Dermis blood vessel endothelial cell (primary cell): ENCODE measurements around the gene TMEM132A. TPM values are rescaled to one million over a fixed set of nuclear protein-coding genes. Genes with fewer than 3 reads are reported as not detected.
A peak's percentile ranks its signal among the peaks of the same experiment; 100 is the strongest.

ENCODE experiments used
- DNase-seq: peaks from one replicate; pipeline ENCODE4 v3.0.0; 2010
- total RNA-seq: library from RNA; depleted of rRNA; stranded (reverse); fragments of >200 nt; gene quantifications from 2 replicates; pipeline ENCODE4 v1.2.3, GENCODE V29; 2014

The TMEM132A gene
- total RNA-seq, 1 donor from 2014 or later, result 112 TPM

GRCh38 chr11:60923326-60923725, 934 bp upstream of the TMEM132A start:
- no peak for DNase-seq

- DNase-seq, result no peak
These were observed 505 bp upstream of the TMEM132A start for GRCh38 chr11:60923800-60924109.

- no peak for DNase-seq
These were observed 920 bp downstream of the TMEM132A start for GRCh38 chr11:60924906-60925853.

GRCh38 chr11:60925868-60926267, 1.6 kb downstream of the TMEM132A start:
- DNase-seq, result no peak

GRCh38 chr11:60926500-60926899, 2.2 kb downstream of the TMEM132A start:
- DNase-seq, result no peak

- DNase-seq, result no peak
These were observed 2.9 kb downstream of the TMEM132A start for GRCh38 chr11:60927061-60927592.

GRCh38 chr11:60927600-60927999, 3.3 kb downstream of the TMEM132A start:
- DNase-seq, result no peak

GRCh38 chr11:60928563-60929001, 4.3 kb downstream of the TMEM132A start:
- no peak for DNase-seq

GRCh38 chr11:60929764-60930163, 5.5 kb downstream of the TMEM132A start:
- no peak for DNase-seq

- DNase-seq, result no peak
These were observed 6.1 kb downstream of the TMEM132A start for GRCh38 chr11:60930394-60930793.

GRCh38 chr11:60931917-60932316, 7.7 kb downstream of the TMEM132A start:
- no peak for DNase-seq

GRCh38 chr11:60932605-60933356, 8.5 kb downstream of the TMEM132A start:
- DNase-seq, result no peak

GRCh38 chr11:60933416-60934123, 9.3 kb downstream of the TMEM132A start:
- DNase-seq, result no peak

- DNase-seq, result no peak
These were observed 10.0 kb downstream of the TMEM132A start for GRCh38 chr11:60934124-60934789.

- DNase-seq, result no peak
These were observed 10.7 kb downstream of the TMEM132A start for GRCh38 chr11:60934790-60935605.

- DNase-seq, result no peak
These were observed 11.6 kb downstream of the TMEM132A start for GRCh38 chr11:60935676-60936442.

- no peak for DNase-seq
These were observed 12.3 kb downstream of the TMEM132A start for GRCh38 chr11:60936467-60937143.

- DNase-seq, result peak; percentile 82
These were observed 12.9 kb downstream of the TMEM132A start for GRCh38 chr11:60937144-60937527.

GRCh38 chr11:60937811-60938210, 13.6 kb downstream of the TMEM132A start:
- no peak for DNase-seq

GRCh38 chr11:60938500-60938899, 14.2 kb downstream of the TMEM132A start:
- DNase-seq, result no peak
